NCI-H748 (cell line): Measurements from ENCODE around the gene CCL20.

ENCODE experiments used
- DNase-seq: peaks from one replicate; lab custom pipeline; 2025; ENCODE audit not compliant: unreplicated experiment; lab: John Stamatoyannopoulos, UW

Gene CCL20

GRCh38 chr2:227802882-227803281 is 10.8 kb upstream of the CCL20 start:
- DNase-seq = no peak

GRCh38 chr2:227804975-227805374 is 8.7 kb upstream of the CCL20 start:
- DNase-seq = no peak

- no peak for DNase-seq
Measured at GRCh38 chr2:227805578-227805977, 8.1 kb upstream of the CCL20 start.

- DNase-seq = no peak
Measured at GRCh38 chr2:227808936-227809335, 4.7 kb upstream of the CCL20 start.

GRCh38 chr2:227812001-227812400 is 1.6 kb upstream of the CCL20 start:
- DNase-seq = no peak

GRCh38 chr2:227813229-227813561 is 447 bp upstream of the CCL20 start:
- no peak for DNase-seq

- DNase-seq = no peak
Measured at GRCh38 chr2:227815066-227815465, 1.4 kb downstream of the CCL20 start.

GRCh38 chr2:227816507-227817294 is 3.1 kb downstream of the CCL20 start:
- no peak for DNase-seq

GRCh38 chr2:227817336-227817735 is 3.7 kb downstream of the CCL20 start:
- DNase-seq = no peak

GRCh38 chr2:227817850-227818674 is 4.4 kb downstream of the CCL20 start:
- peak; percentile 13 for DNase-seq

GRCh38 chr2:227818675-227819397 is 5.2 kb downstream of the CCL20 start:
- DNase-seq = no peak

- no peak for DNase-seq
Measured at GRCh38 chr2:227819398-227819697, 5.7 kb downstream of the CCL20 start.

GRCh38 chr2:227821043-227821942 is 7.7 kb downstream of the CCL20 start:
- DNase-seq = no peak

- DNase-seq = no peak
Measured at GRCh38 chr2:227822416-227823003, 8.9 kb downstream of the CCL20 start.

GRCh38 chr2:227823922-227824321 is 10.3 kb downstream of the CCL20 start:
- DNase-seq = no peak

- no peak for DNase-seq
Measured at GRCh38 chr2:227824711-227825110, 11.1 kb downstream of the CCL20 start.

- no peak for DNase-seq
Measured at GRCh38 chr2:227826019-227826521, 12.4 kb downstream of the CCL20 start.

- no peak for DNase-seq
Measured at GRCh38 chr2:227826563-227826962, 12.9 kb downstream of the CCL20 start.

GRCh38 chr2:227827143-227827542 is 13.5 kb downstream of the CCL20 start:
- no peak for DNase-seq

GRCh38 chr2:227828477-227828912 is 14.9 kb downstream of the CCL20 start:
- DNase-seq = no peak
